ENCODE data around the gene OR52A5. TPM values are rescaled to one million over a fixed set of nuclear protein-coding genes. Genes with fewer than 3 reads are reported as not detected.

The OR52A5 gene
- total RNA-seq, 4 donors from 2014 or later: not detected

- Histone ChIP-seq H3K27me3 (no peaks in the 10 kb centered on the region), H3K4me1 (peaks cover 0 to 4% (median 0%) of the 10 kb centered on the region in 4 donors), H3K4me3 (no peak overlapping the region), H3K9me3 (no peaks in the 10 kb centered on the region), H3K27ac (replicated peaks in 1 of 4) (no peak overlapping the region), H3K36me3 (no peaks in the 10 kb centered on the region)
- DNase-seq (ENCODE audit: extremely low spot score): no peak
- intact Hi-C loops (cut with DNase I): loop anchor here (5.0 to 10.0 kb wide), 2 partner anchors 261 to 683 kb away; partner anchors contain the start of genes OR51M1 and OR52N2
- 5% methylated on average over 4 of the region's 4 CpGs for WGBS
- peak; percentile 54 to 84 (median 66) for TF ChIP-seq CTCF (IDR thresholded peaks at IDR 0.05)
- TF ChIP-seq POLR2A (IDR thresholded peaks at IDR 0.05; ENCODE audit: low read depth): no peak
- TF ChIP-seq POLR2AphosphoS5 (IDR thresholded peaks at IDR 0.05): no peak
These were observed 14.2 kb downstream of the OR52A5 start for GRCh38 chr11:5123802-5124521.

- Histone ChIP-seq H3K4me1 (no peaks in the 10 kb centered on the region), H3K27me3 (no peaks in the 10 kb centered on the region), H3K4me3 (no peak overlapping the region), H3K9me3 (no peaks in the 10 kb centered on the region), H3K36me3 (no peaks in the 10 kb centered on the region), H3K27ac (replicated peaks in 1 of 4) (no peak overlapping the region)
- TF ChIP-seq POLR2A (IDR thresholded peaks at IDR 0.05; ENCODE audit: low read depth) (no peak), EP300 (IDR thresholded peaks at IDR 0.05) (no peak), POLR2AphosphoS5 (IDR thresholded peaks at IDR 0.05) (no peak), CTCF (IDR thresholded peaks at IDR 0.05) (no peak)
- intact Hi-C loops (cut with DNase I): no loop called here
- DNase-seq (ENCODE audit: extremely low spot score): no peak
- 84% methylated on average over 1 of the region's 1 CpG for WGBS
These were observed 19.3 kb downstream of the OR52A5 start for GRCh38 chr11:5118893-5119292.

GRCh38 chr11:5117588-5117987 lies 20.6 kb downstream of the OR52A5 start:
- no peaks in the 10 kb centered on the region for H3K9me3 ChIP-seq
- no peak overlapping the region for H3K4me3 ChIP-seq
- TF ChIP-seq POLR2A (IDR thresholded peaks at IDR 0.05; ENCODE audit: low read depth) (no peak), CTCF (IDR thresholded peaks at IDR 0.05) (no peak)
- no peaks in the 10 kb centered on the region for H3K4me1 ChIP-seq
- H3K36me3 ChIP-seq: no peaks in the 10 kb centered on the region
- intact Hi-C loops (cut with DNase I): no loop called here
- no peaks in the 10 kb centered on the region for H3K27me3 ChIP-seq
- no peak overlapping the region for H3K27ac ChIP-seq (replicated peaks in 1 of 4)
- no peak for DNase-seq (ENCODE audit: extremely low spot score)

GRCh38 chr11:5115339-5115738 lies 22.8 kb downstream of the OR52A5 start:
- Histone ChIP-seq H3K4me3 (no peak overlapping the region), H3K9me3 (no peaks in the 10 kb centered on the region), H3K36me3 (no peaks in the 10 kb centered on the region), H3K4me1 (no peaks in the 10 kb centered on the region), H3K27ac (replicated peaks in 1 of 4) (no peak overlapping the region), H3K27me3 (no peaks in the 10 kb centered on the region)
- DNase-seq (ENCODE audit: extremely low spot score): no peak
- TF ChIP-seq POLR2A (IDR thresholded peaks at IDR 0.05; ENCODE audit: low read depth) (no peak), EP300 (IDR thresholded peaks at IDR 0.05) (no peak), CTCF (IDR thresholded peaks at IDR 0.05) (no peak), POLR2AphosphoS5 (IDR thresholded peaks at IDR 0.05) (no peak)
- intact Hi-C loops (cut with DNase I): no loop called here
- 75% methylated on average over 3 of the region's 3 CpGs for WGBS

- Histone ChIP-seq H3K36me3 (no peaks in the 10 kb centered on the region), H3K4me3 (no peak overlapping the region), H3K27ac (replicated peaks in 1 of 4) (no peak overlapping the region), H3K9me3 (no peaks in the 10 kb centered on the region), H3K4me1 (no peaks in the 10 kb centered on the region), H3K27me3 (no peaks in the 10 kb centered on the region)
- intact Hi-C loops (cut with DNase I): no loop called here
- WGBS: 55% methylated on average over 3 of the region's 3 CpGs
- DNase-seq (ENCODE audit: extremely low spot score): no peak
- TF ChIP-seq EP300 (IDR thresholded peaks at IDR 0.05) (no peak), POLR2AphosphoS5 (IDR thresholded peaks at IDR 0.05) (no peak), CTCF (IDR thresholded peaks at IDR 0.05) (no peak), POLR2A (IDR thresholded peaks at IDR 0.05; ENCODE audit: low read depth) (no peak)
These were observed 30.9 kb downstream of the OR52A5 start for GRCh38 chr11:5107285-5107684.
